ENCODE measurements around the gene KLF12. TPM values are rescaled to one million over a fixed set of nuclear protein-coding genes. Genes with fewer than 3 reads are reported as not detected.
A peak's percentile ranks its signal among the peaks of the same experiment; 100 is the strongest.

Gene KLF12
- total RNA-seq, 1 experiment from 2014 or later = 9.7 TPM

GRCh38 chr13:74135326-74136083 lies 1.3 kb upstream of the KLF12 start:
- peaks cover 9% of the 10 kb centered on the region for H3K27me3 Mint-ChIP-seq (ENCODE audit: low read depth)

More at GRCh38 chr13:74135326-74136083, 1.3 kb upstream of the KLF12 start:
- Histone ChIP-seq H3K79me1 (ENCODE audit: insufficient read depth, low read depth, low read length, poor library complexity, severe bottlenecking) (no peaks in the 10 kb centered on the region), H3K23ac (ENCODE audit: insufficient read length, low read depth, low read length) (no peak overlapping the region), H4K91ac (ENCODE audit: insufficient read length, low read depth, low read length) (no peak overlapping the region), H4K20me1 (ENCODE audit: control insufficient read depth, insufficient read depth, insufficient read length) (no peaks in the 10 kb centered on the region), H3K9ac (ENCODE audit: extremely low read depth, insufficient read length, low read length) (peak overlapping the region; percentile 61), H2BK15ac (ENCODE audit: low read depth, low read length) (no peak overlapping the region), H3K79me2 (ENCODE audit: insufficient read depth, low read length) (peaks cover 3% of the 10 kb centered on the region; the same call in 1 of the 2 replicates), H3K4me2 (ENCODE audit: insufficient read depth, insufficient read length, low read length) (peak overlapping the region; percentile 67), H2AK5ac (ENCODE audit: insufficient read length, low read length) (no peak overlapping the region), H3K23me2 (ENCODE audit: insufficient read length, low read depth, low read length, poor library complexity, severe bottlenecking) (peaks cover 16% of the 10 kb centered on the region), H4K5ac (ENCODE audit: insufficient read length, low read depth, low read length) (no peak overlapping the region), H2BK20ac (ENCODE audit: low read depth, low read length, poor library complexity, severe bottlenecking) (no peak overlapping the region), H2AFZ (ENCODE audit: low read length) (peak overlapping the region; percentile 14), H2BK120ac (ENCODE audit: low read depth, low read length, poor library complexity, severe bottlenecking) (no peak overlapping the region), H3K9me3 (ENCODE audit: control insufficient read depth, low read depth, low read length) (no peaks in the 10 kb centered on the region), H3T11ph (ENCODE audit: low read length) (no peak overlapping the region), H3K4ac (ENCODE audit: low read depth, low read length) (no peak overlapping the region), H3K18ac (ENCODE audit: insufficient read length, low read depth, low read length) (peak overlapping the region; percentile 54), H3K27ac (ENCODE audit: insufficient read length, low read depth, low read length) (no peak overlapping the region), H3K56ac (ENCODE audit: insufficient read length, low read depth, low read length) (no peak overlapping the region), H4K8ac (replicated peaks; ENCODE audit: insufficient read length, low read depth, low read length) (no peak overlapping the region), H2BK5ac (ENCODE audit: insufficient read length, low read length) (no peak overlapping the region), H2BK12ac (ENCODE audit: insufficient read length, low read depth, low read length) (no peak overlapping the region), H3K14ac (ENCODE audit: insufficient read depth, low read length) (peak overlapping the region; percentile 47; the same call in 1 of the 2 replicates), H3K4me1 (ENCODE audit: insufficient read depth, low read length) (peaks cover 2% of the 10 kb centered on the region; the same call in 1 of the 2 replicates), H3K27me3 (ENCODE audit: insufficient read depth, low read length) (no peaks in the 10 kb centered on the region)
- Mint-ChIP-seq H3K4me1 (peaks cover 9 to 11% of the 10 kb centered on the region in 2 experiments), H3K27ac (no peak overlapping the region), H3K9me3 (no peaks in the 10 kb centered on the region), H3K4me3 (peak overlapping the region in 1 of 2 experiments; percentile 74; a peak in 1 of 5 replicates), H3K36me3 (ENCODE audit: insufficient read depth in 1 of 3, low read depth in 3 of 3) (no peaks in the 10 kb centered on the region)
- DNase-seq = peak; percentile 76
- TF ChIP-seq CTCF (conservative IDR thresholded peaks at IDR 0.05) = no peak
- WGBS (ENCODE audit: extremely low coverage, insufficient read length, low lambda C conversion rate) = no CpG with 5 or more reads among the region's 72 CpGs

Data from H9 (cell line).